Measurements from ENCODE around the gene NEDD8.
A peak's percentile ranks its signal among the peaks of the same experiment; 100 is the strongest.

The NEDD8 gene

GRCh38 chr14:24179961-24180796 is 52.0 kb downstream of the NEDD8 start:
- peak; percentile 68 for DNase-seq (ENCODE audit: low spot score)

GRCh38 chr14:24179294-24179960 is 52.7 kb downstream of the NEDD8 start:
- peak; percentile 60 for DNase-seq (ENCODE audit: low spot score)

GRCh38 chr14:24178399-24179178 is 53.6 kb downstream of the NEDD8 start:
- DNase-seq (ENCODE audit: low spot score), result peak; percentile 52

GRCh38 chr14:24177891-24178290 is 54.3 kb downstream of the NEDD8 start:
- peak; percentile 53 for DNase-seq (ENCODE audit: low spot score)

- peak; percentile 45 for DNase-seq (ENCODE audit: low spot score)
Observed at GRCh38 chr14:24177041-24177825, 54.9 kb downstream of the NEDD8 start.

- DNase-seq (ENCODE audit: low spot score), result no peak
Observed at GRCh38 chr14:24176599-24176998, 55.6 kb downstream of the NEDD8 start.

- no peak for DNase-seq (ENCODE audit: low spot score)
Observed at GRCh38 chr14:24172871-24173281, 59.3 kb downstream of the NEDD8 start.

- DNase-seq (ENCODE audit: low spot score), result no peak
Observed at GRCh38 chr14:24172261-24172860, 59.8 kb downstream of the NEDD8 start.

- DNase-seq (ENCODE audit: low spot score), result peak; percentile 86
Observed at GRCh38 chr14:24171422-24172260, 60.5 kb downstream of the NEDD8 start, which contains the start of gene REC8. Gene REC8, plus strand, starts transcription at chr14:24172080. Its CDS starts 473 bp downstream, at chr14:24172553.

- no peak for DNase-seq (ENCODE audit: low spot score)
Observed at GRCh38 chr14:24167469-24168114, 64.6 kb downstream of the NEDD8 start.

Data from left forelimb (tissue), 1 donor.